Fibroblast of the conjunctiva (primary cell): Measurements from ENCODE around the gene DROSHA.

ENCODE experiments used
- DNase-seq: peaks from one replicate; pipeline ENCODE4 v3.0.0-alpha.2; 2010; ENCODE audit warnings: low read depth

The DROSHA gene

DNA sequence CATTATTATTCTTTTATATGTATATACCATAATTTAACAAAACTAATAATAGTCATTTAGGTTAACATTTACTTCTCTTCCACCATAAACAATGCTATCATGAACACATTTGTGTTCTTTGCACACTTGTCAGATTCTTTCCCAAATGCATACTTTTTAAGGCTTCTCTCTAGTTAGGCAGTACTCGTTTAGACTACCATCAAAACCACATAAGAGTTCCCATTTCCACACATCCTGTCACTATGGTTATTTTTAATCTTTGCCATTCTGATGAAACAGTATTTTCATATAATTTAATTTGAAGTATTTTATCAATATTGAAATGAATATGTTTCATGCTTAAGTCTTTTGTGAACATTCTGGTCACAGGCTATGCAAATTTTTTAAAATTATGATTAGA is 15.1 kb downstream of the DROSHA start:
- no peak for DNase-seq

DNA sequence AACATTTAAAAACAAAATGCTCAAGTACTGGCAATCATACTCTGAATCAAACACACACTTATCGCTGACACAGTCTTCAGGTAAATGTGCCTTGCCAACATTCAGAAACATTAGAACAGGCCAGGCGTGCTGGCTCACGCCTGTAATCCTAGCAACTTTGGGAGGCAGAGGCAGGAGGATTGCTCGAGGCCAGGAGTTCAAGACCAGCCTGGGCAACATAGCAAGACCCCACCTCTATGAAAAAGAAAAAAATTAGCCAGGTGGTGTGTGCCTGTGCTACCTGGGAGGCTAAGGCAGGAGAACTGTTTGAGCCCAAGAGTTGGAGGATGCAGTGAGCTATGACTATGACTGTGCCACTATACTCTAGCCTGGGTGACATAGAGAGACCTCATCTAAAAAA is 20.6 kb downstream of the DROSHA start:
- DNase-seq, result no peak

DNA sequence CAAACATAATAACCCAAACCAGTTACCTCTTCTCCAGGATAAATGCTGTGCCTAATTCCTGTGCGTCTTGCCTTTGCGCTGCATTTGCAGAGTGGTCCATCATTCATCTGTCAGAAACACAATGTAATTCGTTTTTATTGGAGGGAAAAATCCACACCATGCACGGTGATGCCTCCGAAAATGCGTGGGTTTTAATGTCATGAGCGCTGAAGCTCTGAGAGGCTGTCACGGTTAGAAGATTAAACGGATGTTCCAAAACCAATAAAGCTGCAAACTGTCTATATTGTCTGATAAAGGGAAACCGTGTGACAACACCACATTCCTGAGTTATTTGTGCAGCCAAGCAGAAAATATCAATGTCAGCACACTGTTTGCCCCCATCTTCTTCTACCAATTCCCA is 27.4 kb downstream of the DROSHA start:
- DNase-seq, result no peak

DNA sequence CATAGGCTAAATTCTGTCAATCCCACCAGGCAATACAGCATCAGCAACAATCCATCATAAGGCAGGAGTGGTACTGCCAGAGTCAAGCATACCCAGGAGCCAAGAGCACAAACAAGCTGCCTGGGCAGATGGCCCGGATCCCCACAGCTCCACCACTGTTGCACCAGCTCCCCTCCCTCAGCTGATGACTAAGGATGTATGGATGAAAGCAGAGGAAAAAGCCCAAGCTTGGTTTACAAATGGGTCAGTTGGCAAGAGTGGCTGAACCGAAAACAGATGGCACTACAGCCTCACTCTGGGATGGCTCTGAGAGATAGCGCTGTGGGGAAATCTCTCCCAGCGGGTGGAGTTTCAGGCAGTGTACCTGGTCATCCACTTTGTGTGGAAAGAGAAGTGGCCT is 29.4 kb downstream of the DROSHA start:
- no peak for DNase-seq

DNA sequence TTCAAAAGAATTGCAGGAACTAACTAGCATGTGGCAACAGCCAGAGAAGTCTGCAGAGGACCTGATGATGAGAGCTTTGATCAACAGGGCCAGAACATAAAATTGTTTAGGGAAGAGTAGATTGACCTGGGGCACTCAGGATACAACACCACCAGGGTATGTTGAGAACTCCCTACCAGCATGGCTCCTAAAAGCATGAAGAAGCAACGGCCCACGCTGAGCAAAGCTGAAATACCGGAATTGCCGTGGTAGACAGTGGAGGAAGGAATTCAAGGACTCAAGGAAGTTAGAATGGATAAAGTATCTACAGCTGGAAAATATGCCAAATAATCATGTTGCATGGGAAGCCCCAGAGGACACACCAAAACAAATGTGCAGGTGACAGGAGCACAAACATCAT is 31.6 kb downstream of the DROSHA start:
- no peak for DNase-seq

DNA sequence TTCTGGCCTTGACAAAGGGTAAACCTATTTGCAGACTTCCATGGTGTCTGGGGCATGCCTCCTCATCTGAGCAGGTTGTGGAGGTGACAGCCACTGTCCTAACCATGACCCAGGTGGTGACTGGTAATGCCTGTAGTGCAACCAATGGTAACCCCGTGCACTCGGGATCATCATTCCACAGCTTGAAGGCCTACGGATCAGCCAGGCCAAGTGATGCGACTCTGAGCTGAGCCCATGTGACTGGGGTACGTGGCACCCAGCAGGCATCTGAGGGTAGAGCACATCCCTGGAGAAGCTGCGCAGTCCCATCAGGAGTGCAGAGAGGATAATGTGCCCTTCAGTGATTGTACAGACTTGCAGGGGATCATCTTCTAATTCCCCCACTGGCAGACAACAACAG is 35.0 kb downstream of the DROSHA start:
- DNase-seq, result no peak

DNA sequence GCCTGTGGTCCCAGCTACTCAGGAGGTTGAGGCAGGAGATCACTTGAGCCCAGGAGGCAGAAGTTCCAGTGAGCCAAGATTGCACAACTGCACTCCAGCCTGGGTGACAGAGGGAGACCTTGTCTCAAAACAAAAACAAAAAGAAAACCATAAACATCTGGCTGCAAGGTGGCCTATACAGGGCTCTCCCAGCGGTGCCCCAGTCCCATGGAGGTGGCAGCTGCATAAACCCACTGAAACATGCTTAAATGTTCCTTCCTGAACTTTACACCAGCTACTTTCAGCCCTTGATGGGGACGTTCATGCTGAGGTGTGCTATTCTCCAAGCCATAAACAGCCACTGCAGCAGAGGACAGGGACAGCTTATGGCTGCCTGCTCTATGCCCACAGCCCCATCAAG is 35.6 kb downstream of the DROSHA start:
- no peak for DNase-seq

DNA sequence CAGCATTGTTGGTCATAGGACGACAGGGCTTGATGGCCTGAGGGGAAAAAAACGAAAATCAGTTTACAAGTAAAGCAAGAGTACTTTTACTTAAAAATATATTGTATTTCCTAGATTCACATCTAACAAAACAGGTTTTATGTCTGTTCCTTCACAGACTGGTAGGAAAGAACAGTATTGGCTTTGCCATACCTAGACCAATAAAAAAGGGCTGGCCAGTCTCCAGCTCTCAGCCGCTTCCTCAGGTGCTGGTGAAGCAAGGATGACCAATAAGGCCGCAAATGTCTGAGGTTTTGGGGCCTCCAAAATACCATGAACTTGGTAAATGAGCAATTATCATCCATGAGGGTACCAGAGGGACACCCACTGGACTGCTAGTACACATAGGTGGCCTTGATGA is 36.6 kb downstream of the DROSHA start:
- DNase-seq, result no peak

DNA sequence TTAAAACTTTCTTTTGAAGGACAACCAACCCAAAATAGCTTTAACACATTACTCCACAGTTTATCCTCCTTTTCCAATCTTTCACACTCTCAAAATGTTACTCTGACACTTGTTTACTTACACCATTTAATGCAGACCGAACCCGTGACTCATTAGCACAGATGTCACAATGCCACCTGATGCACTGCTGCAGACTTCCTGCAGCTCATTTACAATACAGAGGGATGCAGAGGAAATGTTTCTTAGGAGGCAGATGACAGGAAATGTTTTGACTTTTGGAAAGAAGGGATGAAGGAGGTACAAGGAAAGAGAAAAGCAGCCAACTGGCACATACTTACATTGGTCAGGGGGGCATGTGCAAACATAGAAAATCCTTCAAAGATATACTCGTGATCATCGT is 39.0 kb downstream of the DROSHA start:
- no peak for DNase-seq

DNA sequence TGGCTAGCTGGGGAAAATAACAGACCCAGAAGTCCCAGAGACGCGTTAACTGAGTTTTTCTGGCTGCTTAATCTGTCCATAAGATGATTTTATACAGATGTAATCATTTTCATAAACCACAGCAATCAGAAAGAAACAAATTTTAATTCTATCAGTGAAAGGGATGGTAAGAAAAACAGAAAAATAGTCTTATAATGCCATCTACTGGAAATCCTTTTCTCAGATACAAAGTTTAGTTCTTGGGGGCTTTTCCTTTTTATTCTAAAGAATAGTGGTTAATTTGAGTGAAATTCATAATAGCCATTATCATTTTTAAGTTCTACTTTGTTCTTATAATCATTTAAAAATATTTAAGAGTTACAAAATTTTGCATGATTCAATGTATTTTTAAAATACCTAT is 44.4 kb downstream of the DROSHA start:
- DNase-seq, result no peak

DNA sequence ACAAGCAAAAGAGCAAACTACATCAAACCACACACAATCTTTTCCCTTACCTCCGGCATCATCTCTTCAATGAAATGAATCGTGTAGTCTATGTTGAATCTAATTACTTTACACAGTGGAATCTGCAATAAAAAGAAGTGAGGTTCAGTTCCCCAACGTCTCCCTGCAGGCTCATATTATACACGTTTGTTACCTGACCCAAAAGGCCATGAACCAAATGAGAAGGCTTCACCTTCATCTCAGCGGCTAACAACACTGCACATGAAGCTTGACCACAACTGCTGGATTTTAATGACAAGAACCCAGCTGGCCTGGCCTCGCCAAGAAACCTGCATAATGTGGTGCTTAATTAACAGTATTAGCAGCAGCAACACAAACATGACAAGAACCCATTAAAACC is 45.5 kb downstream of the DROSHA start:
- DNase-seq, result no peak

DNA sequence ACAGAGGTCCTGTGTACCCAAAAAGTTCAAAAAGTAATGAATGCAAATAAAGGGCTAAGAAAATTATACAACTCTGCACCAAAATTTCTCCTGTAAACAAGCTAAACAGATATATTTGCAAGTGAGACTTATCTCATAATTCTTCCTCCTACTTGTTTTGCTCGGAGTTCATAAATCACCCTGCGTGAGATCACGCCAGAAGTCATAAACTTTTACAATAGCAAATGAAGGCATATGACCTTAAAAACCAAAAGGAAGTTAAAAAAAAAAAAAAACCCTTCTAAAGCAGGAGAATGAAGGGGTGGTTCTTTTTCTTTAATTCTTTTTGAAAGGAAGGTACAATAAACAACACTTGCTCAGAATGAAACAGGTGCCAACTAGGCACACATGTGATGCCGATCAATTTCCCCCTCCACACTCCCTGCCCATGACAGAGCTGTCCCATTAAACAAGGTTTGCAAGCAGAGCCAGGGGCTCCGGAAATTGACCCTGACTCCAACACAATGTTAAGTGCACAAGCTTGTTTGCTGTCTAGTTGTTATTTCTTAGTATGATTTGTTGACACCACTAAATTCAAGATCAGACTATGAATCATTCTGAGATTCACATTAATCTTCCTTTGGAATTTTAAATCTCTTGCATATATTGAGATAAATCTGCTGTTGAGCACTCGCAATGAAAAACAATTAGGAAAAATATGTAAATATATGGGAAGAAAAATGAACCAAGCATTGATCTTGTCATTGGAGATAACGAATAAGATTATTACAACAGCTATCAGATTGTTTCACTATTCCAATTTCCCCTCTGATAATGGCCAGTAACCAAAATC is 46.3 kb downstream of the DROSHA start:
- DNase-seq, result no peak

DNA sequence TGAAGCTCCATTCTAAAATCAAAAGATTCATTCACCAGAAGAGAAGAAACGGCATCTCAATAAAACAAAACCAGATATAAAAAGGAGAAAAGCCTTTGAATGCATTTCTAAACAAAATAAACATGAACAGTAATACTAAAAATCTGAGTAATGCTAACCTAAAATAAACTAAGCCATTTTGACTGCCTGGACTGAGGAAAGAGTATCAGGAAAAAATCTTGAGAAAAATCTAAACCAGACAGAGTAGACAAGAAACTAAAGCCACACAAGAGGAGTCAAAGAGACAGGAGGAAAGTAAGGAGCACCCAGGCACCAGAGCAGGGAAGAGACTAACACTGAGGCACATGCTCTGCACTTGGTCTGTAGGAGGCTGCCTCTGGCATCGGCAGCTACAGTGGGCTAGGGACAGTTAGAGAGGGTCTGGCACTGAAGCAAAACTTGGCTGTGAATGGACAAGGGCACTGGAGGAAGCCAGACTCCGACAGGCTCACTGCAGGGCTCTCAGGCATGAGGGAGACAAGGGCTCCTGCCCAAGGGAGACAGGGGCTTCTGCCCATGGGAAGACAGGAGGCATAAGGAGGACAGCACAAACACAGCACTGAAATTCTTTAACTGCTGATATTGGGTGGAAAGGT is 50.2 kb downstream of the DROSHA start:
- DNase-seq, result no peak

DNA sequence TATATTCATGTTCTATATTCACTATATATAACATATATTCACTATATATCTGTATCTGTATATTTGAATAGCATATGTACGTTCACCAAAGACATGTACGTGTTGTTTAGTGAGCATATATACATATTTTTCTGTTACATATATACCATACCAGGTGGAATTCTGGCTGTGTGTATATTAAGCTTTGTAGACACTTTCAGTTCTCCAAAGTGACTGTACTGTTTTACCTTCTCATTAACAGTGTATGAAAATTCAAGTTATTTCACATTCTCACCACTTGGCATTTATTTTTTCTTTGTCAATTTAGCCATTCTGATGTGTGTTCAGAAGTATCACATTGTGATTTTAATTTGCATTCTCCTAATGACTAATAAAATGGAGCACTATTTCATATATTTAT is 52.2 kb downstream of the DROSHA start:
- DNase-seq, result no peak

DNA sequence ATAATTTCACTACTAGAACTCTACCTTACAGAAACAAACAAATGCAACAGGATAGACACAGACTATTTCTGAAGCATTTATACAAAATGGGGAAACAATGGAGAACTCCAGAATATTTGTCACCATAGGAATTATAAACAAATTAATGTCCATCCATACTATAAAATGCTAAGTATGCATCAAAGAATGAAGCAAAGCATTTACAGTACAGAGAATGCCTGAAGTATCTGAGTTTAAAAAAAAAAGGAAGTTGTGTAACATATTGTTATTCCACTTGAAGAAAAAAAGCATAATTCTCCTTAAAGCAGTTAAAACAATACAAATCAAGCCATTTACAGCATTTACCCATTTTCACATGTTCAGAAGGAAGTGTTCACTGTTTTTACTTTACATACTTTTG is 53.0 kb downstream of the DROSHA start:
- DNase-seq, result no peak

DNA sequence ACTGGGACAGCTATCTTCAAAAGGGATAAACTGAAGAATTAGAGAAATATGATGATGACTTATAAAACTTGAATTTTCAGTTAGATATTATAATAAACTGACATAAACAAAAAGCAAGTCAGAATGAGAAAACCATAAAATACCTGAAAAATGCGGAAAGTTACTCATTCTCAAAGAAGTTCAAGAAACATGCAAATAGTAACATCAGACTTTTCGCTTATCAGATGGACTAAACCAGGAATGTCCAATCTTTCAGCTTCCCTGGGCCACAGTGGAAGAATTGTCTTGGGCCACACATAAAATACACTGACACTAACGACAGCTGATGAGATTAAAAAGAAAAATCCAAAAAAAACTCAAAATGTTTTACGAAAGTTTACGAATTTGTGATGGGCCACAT is 53.9 kb downstream of the DROSHA start:
- DNase-seq, result no peak

DNA sequence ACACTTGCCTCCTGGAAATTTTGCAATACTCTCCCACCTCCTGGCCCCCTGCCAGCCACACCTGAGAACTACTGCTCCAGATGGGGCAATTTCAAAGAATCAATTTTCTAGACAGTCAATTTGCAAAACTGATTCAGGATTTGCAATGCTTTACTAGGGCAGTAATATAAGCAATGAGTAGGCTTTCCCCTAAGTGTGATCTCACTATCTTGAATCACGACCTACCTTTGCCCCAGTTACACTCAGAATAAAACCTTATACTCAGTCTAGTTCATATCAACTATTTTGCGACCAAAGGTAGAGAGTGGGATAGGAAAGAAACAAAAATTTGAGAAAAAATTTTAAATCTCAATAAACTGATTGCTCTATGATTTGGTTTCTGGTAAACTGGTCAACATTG is 54.4 kb downstream of the DROSHA start:
- no peak for DNase-seq

DNA sequence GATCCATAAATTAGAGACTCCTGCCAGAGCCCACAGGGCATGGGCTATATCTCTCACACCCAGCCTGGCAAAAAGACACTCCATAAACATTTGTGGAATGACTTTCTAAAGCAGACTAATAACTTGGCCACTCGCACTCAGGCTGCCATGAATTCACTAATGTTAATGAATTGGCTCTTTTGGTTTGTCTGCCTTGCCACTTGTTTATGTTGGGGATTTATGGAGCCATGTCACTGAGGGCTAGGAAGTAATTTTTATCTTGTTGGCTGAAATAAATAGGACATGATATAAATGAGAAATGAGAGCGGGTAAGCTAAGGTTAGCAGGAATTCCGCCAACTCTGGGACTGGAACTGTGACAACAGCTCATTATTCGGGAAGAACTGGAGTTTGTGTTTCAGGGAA is 55.2 kb downstream of the DROSHA start:
- no peak for DNase-seq

DNA sequence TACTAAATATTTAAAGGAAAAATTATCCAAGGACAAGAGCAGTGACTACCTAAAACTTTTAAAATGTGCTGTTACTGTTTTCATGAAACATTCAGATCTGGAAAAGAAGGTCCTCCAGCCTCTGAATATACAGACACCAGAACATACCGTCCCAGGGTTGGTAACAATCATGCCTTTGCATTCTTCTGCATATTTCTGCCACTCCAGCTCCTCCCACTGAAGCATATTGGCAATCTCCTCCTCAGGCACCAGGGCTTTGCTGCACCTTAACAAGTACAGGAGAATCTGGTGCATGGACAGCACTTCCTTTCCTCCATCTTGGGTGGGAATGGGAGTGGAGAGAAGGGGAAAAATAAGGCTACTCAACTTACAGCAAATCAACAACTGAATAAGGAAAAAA is 60.0 kb downstream of the DROSHA start:
- peak; percentile 13 for DNase-seq

DNA sequence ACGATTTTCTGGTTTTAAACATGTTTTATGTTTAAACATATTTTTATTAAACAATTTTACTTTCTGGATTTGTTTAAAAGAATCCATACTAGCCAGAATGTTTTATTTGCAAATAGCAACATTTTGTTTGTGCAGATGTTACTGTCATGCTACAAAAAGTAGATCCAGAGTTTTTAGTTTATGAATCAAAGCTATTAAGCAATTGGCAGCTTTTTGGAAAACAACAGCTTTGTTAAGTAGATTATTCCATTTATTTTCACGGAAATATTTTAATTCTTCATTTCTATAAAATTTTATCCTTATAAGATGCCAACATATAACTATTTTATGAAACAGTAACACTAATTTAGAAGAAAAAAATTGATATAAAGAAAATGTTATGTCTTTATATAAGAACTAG is 60.9 kb downstream of the DROSHA start:
- no peak for DNase-seq

DNA sequence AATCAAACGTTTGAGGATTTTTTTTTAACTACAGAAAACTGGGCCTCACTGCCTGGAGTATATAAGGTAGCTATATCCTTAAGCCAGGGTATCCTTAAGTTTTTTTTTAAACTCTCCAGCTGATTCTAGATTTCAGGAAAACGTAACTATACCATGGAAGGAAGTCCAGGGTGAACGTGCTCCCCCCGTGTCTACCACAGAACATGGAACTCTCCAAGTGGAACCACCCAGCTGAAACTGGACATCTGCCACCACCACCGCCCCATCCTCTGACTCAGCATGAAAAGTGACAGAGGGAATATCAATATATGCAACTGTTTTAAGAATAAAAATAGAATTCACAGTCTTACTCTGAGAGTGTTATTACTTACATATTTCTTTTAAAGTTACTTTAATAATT is 61.3 kb downstream of the DROSHA start:
- DNase-seq, result peak; percentile 36

DNA sequence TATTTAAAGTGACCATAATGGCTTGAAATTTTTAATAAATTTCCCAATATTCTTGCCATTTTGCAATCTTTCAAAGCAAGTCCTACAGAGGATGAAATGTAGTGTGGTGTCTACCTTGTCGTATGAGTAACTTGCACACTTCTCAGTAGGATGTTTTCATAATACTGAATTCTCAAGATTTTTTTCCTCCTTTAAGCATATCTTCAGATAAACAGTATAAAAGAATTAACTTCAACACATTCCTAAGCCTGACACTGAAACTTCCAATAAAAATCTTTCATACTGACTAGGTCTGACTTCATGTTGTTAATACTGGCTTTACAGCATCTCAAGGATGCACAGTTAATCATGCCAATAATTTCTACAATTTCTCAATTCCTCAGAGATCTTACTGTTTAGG is 62.0 kb downstream of the DROSHA start:
- no peak for DNase-seq

DNA sequence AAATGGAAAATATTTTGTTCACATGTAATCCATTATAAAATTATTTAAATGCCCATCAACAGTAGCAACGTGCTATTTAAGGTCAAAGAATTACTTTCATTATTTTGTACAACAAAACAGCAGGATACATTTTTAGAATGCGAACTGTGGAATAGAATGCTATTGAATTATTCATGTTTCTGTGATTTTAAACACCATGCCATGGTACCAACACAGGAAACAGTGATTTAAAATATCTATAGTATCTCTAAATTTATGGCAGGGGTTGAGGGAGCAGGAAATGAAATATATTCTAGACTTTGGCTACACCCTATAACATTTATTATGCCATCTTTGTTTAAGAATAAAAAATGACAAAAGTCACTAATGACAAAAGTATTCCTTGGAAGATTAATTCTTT is 62.4 kb downstream of the DROSHA start:
- no peak for DNase-seq

DNA sequence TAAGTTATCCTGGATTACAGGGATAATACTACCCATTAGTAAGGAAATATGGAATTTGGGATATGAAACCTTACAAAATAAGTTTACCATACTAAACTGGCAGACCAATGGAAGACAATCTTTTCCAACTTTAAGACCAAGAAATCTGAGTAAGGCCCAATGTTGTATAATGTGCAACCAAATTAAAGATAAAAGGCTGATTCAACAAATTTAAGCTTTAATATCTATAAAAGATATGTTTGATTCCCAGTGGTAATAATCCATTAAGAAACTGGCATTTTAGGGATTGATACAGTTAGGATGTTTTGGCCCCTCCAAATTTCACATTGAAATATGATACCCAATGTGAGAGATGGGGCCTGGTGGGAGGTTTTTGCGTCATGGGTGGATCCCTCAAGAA is 66.6 kb downstream of the DROSHA start:
- no peak for DNase-seq
